Heart right ventricle (tissue), 16 donors: Measurements from ENCODE around the gene FUT3. TPM values are rescaled to one million over a fixed set of nuclear protein-coding genes. Genes with fewer than 3 reads are reported as not detected.
"Not testable (repeated sequence)": the region's sequence is repeated elsewhere in the genome, so short reads cannot be mapped to it uniquely, and the experiment has no call there.

Experiments used
- ATAC-seq, 8 donors: fragments of 200-7000 bp; cut with Tn5 transposase; one replicate each; pipeline ENCODE4 v1.9.1; 2020; ENCODE audit warnings: mild to moderate bottlenecking in 8 of 8, moderate library complexity in 8 of 8, moderate number of reproducible peaks in 1 of 8
- DNase-seq, 2 donors: peaks; one replicate each; pipeline ENCODE4 v3.0.0-alpha.2; 2020
- H3K27ac ChIP-seq, 10 donors: fragments of 200-600 bp; sonication (generic) in 2 of 10; one replicate each; pipeline versions ENCODE4 v1.5.0 to v1.8.0; 2020 to 2022; ENCODE audit warnings: mild to moderate bottlenecking in 3 of 10
- H3K27me3 ChIP-seq, 7 donors: fragments of 200-600 bp; one replicate each; pipeline ENCODE4 v1.8.0; 2021 to 2022; ENCODE audit warnings: mild to moderate bottlenecking in 2 of 7
- H3K36me3 ChIP-seq, 9 donors: fragments of 200-600 bp; sonication (generic) in 1 of 9; one replicate each; pipeline versions ENCODE4 v1.5.0 to v1.8.0; 2020 to 2022; ENCODE audit warnings: mild to moderate bottlenecking in 2 of 9
- H3K4me1 ChIP-seq, 9 donors: fragments of 200-600 bp; sonication (generic) in 1 of 9; one replicate each; pipeline versions ENCODE4 v1.5.0 to v1.8.0; 2020 to 2022; ENCODE audit warnings: mild to moderate bottlenecking in 4 of 9
- H3K4me3 ChIP-seq, 10 donors: fragments of 200-600 bp; sonication (generic) in 2 of 10; one replicate each; pipeline versions ENCODE4 v1.5.0 to v1.8.0; 2020 to 2022; ENCODE audit warnings: mild to moderate bottlenecking in 7 of 10, moderate library complexity in 2 of 10
- H3K9me3 ChIP-seq, 11 donors: fragments of 200-600 bp in 10 of 11; sonication (generic) in 2 of 11; one replicate each; pipeline versions ENCODE4 v1.5.0 to v1.8.0; 2013 to 2022; ENCODE audit warnings: mild to moderate bottlenecking in 2 of 11, control low read depth in 1 of 11, moderate library complexity in 1 of 11
- WGBS, 2 donors: extraction: QIAGEN DNeasy Blood & Tissue Kit; methylation state at CpG; one replicate each; pipeline ENCODE4 v1.1.7; 2013; ENCODE audit warnings: inconsistent platforms in 1 of 2; 5-methylcytosine and 5-hydroxymethylcytosine counted together
- intact Hi-C, 10 donors: fragments of 100-400 bp; cut with DNase I; formaldehyde crosslinking; loops; one replicate each; pipeline versions ENCODE4 v1.11.1 to v1.14.2; 2022
- polyA plus RNA-seq, 2 donors: library from polyadenylated mRNA; stranded (reverse); fragments of 200-250 nt; gene quantifications; one replicate each; pipeline ENCODE4 v1.2.3, GENCODE V29; 2013
- total RNA-seq, 10 donors: library from RNA; stranded (reverse); fragmentation: NEBNext Ultra II Directional in 3 of 10; extraction: Animal tissue kit (Norgen Biotek cat#: 25700) in 3 of 10; gene quantifications; one replicate each; pipeline versions ENCODE4 v1.2.1 to v1.2.4, GENCODE V29; 2021 to 2023
- TF ChIP-seq, protein P1 (sequence below), 9 donors: fragments of 200-600 bp; sonication (generic) in 2 of 9; IDR thresholded peaks; one replicate each; pipeline versions ENCODE4 v1.5.0 to v1.8.0; 2021 to 2022; ENCODE audit warnings: antibody characterized with exemption in 9 of 9, mild to moderate bottlenecking in 5 of 9, moderate library complexity in 1 of 9
- donor health status: Arrhythmogenic right ventricular cardiomyopathy.
- donor health status: ischemic (EF 13 %, LVEDD 7.1; RV severe dilation, severe dysfunction).
- donor health status: healthy with polysubstance abuse.
- donor health status: DM: no; HTN: yes; CAD: no.
- donor health status: DM: no; HTN: no; CAD: no.
- donor health status: ischemic (EF 25% LVEDD 6.9; RV normal size, moderate dysfunction).
- donor health status: ischemic (EF 25% LVEDD 5.7; RV mildly dilated, moderate dysfunction).
- donor health status: healthy.
- donor health status: DM: yes; HTN: yes; CAD: no.
- donor health status: Ischemic cardiomyopathy.
- donor health status: ischemic (EF 35%, LVEDD 5.7; RV mildly dilated, moderate dysfunction).
- donor health status: nonischemic (EF 11% LVEDD 7.7; RV severe dilation, severe dysfunction).
- donor health status: DM: yes; HTN: yes; CAD: no.
- donor health status: PGD.
- donor health status: ischemic (EF 29% LVEDD 5.4; RV normal size, mild dysfunction).
- donor health status: nonischemic (EF 23%, LVEDD 6.1; RV moderate dilation, normal function).

FUT3 gene
- total and polyA plus RNA-seq, 12 donors: 0.01 TPM; not detected in 11

DNA sequence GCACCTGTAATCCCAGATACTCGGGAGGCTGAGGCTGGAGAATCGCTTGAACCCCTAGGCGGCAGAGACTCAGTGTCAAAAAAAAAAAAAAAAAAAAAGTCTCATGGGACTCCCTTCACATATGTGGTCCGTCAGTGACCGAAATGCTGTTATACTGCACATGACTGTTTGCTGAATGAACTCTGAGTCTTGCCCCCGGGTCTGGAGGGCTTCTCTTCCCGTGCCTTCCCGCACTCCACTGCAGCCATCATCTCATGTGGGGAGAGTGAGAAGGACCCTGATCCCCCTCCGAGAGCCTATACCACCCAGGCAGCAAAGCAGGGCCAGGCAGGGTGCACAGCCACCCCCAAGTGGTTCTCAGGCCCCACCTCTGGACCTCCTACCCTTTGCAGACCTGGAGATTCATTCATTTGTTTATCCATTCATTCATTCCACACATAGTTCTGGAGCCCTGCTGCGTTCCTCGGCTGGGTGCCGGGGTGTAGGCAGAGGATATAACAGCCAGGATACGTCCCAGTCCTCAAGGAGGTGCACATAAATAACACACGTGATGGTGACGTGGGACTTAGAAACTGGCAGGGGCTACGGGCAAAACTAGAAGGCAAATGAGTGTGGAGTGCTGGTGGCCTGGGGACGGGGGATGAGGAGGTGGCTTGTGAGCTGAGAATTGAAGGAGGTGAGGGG, 38.2 kb upstream of the FUT3 start:
- DNase-seq (no peak), ATAC-seq (no peak)
- TF ChIP-seq, protein P1, sequence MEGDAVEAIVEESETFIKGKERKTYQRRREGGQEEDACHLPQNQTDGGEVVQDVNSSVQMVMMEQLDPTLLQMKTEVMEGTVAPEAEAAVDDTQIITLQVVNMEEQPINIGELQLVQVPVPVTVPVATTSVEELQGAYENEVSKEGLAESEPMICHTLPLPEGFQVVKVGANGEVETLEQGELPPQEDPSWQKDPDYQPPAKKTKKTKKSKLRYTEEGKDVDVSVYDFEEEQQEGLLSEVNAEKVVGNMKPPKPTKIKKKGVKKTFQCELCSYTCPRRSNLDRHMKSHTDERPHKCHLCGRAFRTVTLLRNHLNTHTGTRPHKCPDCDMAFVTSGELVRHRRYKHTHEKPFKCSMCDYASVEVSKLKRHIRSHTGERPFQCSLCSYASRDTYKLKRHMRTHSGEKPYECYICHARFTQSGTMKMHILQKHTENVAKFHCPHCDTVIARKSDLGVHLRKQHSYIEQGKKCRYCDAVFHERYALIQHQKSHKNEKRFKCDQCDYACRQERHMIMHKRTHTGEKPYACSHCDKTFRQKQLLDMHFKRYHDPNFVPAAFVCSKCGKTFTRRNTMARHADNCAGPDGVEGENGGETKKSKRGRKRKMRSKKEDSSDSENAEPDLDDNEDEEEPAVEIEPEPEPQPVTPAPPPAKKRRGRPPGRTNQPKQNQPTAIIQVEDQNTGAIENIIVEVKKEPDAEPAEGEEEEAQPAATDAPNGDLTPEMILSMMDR (IDR thresholded peaks at IDR 0.05): no peak
- intact Hi-C loops: loop anchor here in 1 of 10 donors (10.0 kb wide), 1 partner anchor 55 kb away; the partner anchor contains the start of gene FUT6
- WGBS, 2 donors: 47 to 56% methylated on average over 17 of the region's 17 CpGs
- Histone ChIP-seq H3K4me3 (no peak overlapping the region), H3K27ac (no peak overlapping the region), H3K27me3 (peaks cover 0 to 20% (median 10%) of the 10 kb centered on the region in 7 donors), H3K9me3 (no peaks in the 10 kb centered on the region), H3K36me3 (peaks cover 0 to 4% (median 0%) of the 10 kb centered on the region in 9 donors), H3K4me1 (peaks cover 4 to 29% (median 21%) of the 10 kb centered on the region in 9 donors)

DNA sequence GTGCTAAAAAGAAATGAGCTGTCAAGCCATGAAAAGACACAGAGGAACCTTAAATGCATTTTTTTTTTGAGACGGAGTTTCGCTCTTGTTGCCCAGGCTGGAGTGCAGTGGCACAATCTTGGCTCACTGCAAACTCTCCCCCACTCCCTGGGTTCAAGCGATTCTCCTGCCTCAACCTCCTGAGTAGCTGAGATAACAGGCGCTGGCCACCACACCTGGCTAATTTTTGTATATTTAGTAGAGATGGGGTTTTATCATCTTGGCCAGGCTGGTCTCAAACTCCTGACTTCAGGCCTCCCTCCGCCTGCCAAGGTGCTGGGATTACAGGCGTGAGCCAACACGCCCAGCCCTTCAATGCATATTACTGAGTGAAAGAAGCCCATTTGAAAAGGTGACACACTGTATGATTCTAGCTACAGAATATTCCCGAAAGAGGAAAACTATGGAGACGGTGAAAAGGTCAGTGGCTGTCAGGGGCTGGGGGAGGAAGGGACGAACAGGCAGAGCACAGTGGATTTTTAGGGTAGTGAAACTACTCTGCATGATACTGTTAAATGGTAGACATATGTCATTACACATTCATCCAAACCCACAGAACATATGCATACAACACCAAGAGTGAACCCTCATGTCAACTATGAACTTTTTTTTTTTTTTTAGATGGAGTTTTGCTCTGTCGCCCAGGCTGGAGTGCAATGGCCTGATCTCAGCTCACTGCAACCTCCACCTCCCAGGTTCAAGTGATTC, 33.0 kb upstream of the FUT3 start:
- not testable (repeated sequence) for H3K4me3 ChIP-seq, ATAC-seq, H3K9me3 ChIP-seq, H3K36me3 ChIP-seq, DNase-seq, H3K27ac ChIP-seq
- WGBS, 2 donors: 78 to 85% methylated on average over 11 of the region's 11 CpGs
- H3K4me1 ChIP-seq: peaks cover 0 to 15% (median 9%) of the 10 kb centered on the region in 9 donors
- intact Hi-C loops: loop anchor here in 2 of 10 donors (5.0 to 10.0 kb wide), 2 partner anchors 49 to 57 kb away; partner anchors contain the start of gene FUT6 (in 1 of the 2)
- H3K27me3 ChIP-seq: peaks cover 0 to 11% (median 4%) of the 10 kb centered on the region in 7 donors

DNA sequence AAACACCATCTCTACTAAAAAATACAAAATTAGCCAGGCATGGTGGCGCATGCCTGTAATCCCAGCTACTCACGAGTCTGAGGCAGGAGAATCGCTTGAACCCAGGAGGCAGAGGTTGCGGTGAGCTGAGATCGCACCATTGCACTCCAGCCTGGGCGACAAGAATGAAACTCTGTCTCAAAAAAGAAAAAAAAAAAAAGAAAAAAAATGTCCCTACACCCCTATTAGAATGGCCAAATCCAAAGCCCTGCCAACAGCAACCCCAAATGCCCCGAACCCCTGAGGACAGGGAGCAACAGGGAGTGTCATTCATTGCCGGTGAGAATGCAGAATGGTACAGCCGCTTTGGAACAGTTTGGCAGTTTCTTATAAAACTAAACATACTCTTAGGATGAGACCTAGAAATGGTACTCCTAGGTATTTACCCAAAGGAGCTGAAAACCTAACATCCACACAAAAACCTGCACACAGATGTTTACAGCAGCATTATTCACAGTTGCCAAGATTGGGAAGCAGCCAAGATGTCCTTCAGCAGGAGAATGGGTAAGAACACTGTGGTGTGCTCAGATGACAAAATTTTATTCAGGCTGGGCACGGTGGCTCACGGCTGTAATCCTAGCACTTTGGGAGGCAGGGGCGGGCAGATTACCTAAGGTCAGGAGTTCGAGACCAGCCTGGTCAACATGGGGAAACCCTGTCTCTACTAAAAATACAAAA, 32.1 kb upstream of the FUT3 start:
- not testable (repeated sequence) for DNase-seq, H3K27ac ChIP-seq, H3K4me3 ChIP-seq, H3K36me3 ChIP-seq, ATAC-seq, H3K9me3 ChIP-seq
- Histone ChIP-seq H3K27me3 (peaks cover 0 to 19% (median 6%) of the 10 kb centered on the region in 7 donors), H3K4me1 (peaks cover 0 to 15% (median 9%) of the 10 kb centered on the region in 9 donors)
- 74 to 77% methylated on average over 13 of the region's 13 CpGs for WGBS, 2 donors
- intact Hi-C loops: loop anchor here in 2 of 10 donors (5.0 to 10.0 kb wide), 2 partner anchors 49 to 56 kb away; partner anchors contain the start of gene FUT6 (in 1 of the 2)

DNA sequence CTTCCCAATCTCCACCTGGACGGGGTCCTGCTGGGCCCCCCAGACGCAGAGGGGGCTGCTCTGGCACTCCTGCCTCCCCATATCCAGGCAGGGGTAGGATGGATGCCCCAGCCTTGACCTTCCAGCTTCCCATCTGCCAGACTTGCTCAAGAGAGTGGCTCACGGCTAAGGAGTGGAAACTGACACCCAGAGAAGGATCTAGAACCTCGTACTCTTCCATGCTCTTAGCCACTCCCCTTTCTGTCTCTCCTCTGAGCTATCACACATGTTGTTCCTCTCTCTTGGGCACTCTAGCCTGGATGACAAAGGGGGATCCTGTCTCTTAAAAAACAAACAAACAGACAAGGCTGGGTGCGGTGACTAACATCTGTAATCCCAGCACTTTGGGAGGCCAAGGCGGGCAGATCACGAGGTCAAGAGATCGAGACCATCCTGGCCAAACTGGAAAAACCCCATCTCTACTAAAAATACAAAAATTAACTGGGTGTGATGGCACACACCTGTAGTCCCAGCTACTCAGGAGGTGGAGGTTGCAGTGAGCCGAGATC, 31.2 kb upstream of the FUT3 start:
- intact Hi-C loops: loop anchor here in 2 of 10 donors (5.0 to 10.0 kb wide), 2 partner anchors 48 to 55 kb away; partner anchors contain the start of gene FUT6 (in 1 of the 2)
- no peaks in the 10 kb centered on the region for H3K36me3 ChIP-seq
- H3K27me3 ChIP-seq: peaks cover 0 to 19% (median 11%) of the 10 kb centered on the region in 7 donors
- peaks cover 0 to 15% (median 9%) of the 10 kb centered on the region in 9 donors for H3K4me1 ChIP-seq
- peak overlapping the region in 1 of 10 donors; percentile 17 for H3K27ac ChIP-seq
- DNase-seq (no peak), ATAC-seq (no peak)
- no peak overlapping the region for H3K4me3 ChIP-seq
- H3K9me3 ChIP-seq: no peaks in the 10 kb centered on the region
- TF ChIP-seq, protein P1 (IDR thresholded peaks at IDR 0.05): no peak
- 62 to 74% methylated on average over 9 of the region's 9 CpGs for WGBS, 2 donors
